ENCODE measurements around the gene TOR3A.
"Not testable (repeated sequence)": the region's sequence is repeated elsewhere in the genome, so short reads cannot be mapped to it uniquely, and the experiment has no call there.

Gene TOR3A

GRCh38 chr1:179115181-179115580 lies 33.3 kb downstream of the TOR3A start:
- DNase-seq, result no peak

DNA sequence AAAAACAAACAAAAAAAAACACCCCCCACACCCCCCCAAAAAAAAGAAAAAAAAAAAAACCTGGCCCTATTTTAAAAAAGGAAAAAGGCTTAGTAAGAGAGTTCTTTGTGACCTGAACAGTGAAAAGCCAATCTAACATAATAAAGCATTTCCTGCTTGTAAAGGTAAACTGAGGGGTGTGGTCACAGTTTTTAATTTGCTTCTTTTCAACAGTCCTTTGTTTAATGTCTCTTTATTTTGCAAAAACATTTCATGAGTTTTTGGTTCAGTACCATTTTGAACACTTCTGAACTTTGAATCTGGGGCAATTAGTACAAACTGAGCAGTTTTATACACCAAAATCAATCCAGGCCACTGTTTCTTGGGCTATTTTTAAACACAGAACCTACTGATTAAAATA lies 37.6 kb downstream of the TOR3A start:
- no peak for DNase-seq

DNA sequence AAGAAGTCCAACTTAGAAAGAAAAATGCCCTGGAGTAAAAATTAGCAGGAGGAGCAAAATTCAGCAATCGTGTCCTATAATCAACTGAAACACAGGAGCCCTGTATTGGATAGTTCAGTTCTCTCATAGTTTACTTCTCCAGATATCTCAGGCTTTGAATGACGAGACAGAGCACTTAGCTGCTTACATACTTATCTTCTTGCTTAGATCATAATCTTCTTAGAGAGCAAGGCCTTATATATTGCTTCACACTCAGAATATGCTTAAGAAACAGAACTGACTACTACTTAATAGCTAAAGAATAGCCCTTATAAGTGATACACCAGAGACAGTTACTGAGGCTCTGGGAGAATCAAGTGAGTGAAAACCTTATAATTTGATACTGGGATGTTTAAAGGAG lies 38.9 kb downstream of the TOR3A start:
- no peak for DNase-seq

DNA sequence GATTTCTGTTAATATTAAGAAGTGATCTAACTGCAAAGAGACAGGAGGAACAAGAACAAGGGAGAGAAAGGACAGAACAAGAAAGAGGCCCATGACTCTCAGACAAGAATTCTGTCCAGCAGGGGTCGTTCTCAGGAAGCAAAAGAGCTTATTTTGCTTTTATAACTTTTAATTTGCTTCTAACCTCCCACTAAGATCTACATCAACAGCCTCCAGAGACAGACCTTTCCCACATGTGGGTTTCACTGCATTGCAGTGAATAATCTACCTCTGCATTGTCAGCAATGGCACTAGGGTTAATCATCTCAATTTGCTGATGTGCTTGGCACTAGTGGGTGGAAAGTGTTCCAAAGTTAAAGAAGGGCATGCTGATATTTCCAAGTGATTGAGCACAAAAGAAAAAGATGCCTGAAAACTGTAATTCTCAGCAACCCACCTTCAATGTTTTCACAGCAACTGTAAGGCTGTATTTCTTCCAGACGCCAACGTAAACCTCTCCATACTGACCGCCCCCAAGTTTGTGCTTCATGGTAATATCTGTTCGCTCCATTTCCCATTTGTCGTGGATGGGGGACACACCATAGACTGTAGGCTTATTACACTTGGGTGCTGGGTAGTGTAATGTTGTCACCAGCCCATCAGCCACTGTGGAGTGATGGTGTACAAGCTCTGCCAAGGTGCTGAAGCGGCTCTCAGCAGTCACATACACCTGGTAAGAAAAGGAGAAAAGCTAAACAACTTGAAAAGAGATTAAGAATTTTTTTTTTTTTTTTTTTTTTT lies 39.5 kb downstream of the TOR3A start:
- DNase-seq, result peak; percentile 60

DNA sequence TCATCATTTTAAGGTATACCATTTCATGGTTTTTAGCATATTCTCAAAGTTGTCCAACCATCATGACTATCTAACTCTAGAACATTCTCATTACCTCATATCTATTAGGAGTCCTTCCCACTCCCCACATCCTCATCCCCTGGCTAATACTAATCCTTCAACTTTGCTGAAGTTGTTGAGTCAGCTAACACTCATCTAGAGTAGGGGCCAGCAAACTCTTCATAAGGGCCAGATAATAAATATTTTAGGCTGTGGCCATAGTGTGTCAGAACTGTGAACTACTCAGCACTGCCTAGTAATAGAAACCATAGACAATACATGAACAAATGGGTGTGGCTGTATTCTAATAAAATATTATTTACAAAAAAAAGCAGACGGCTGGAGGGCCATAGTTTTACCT lies 43.0 kb downstream of the TOR3A start:
- no peak for DNase-seq

DNA sequence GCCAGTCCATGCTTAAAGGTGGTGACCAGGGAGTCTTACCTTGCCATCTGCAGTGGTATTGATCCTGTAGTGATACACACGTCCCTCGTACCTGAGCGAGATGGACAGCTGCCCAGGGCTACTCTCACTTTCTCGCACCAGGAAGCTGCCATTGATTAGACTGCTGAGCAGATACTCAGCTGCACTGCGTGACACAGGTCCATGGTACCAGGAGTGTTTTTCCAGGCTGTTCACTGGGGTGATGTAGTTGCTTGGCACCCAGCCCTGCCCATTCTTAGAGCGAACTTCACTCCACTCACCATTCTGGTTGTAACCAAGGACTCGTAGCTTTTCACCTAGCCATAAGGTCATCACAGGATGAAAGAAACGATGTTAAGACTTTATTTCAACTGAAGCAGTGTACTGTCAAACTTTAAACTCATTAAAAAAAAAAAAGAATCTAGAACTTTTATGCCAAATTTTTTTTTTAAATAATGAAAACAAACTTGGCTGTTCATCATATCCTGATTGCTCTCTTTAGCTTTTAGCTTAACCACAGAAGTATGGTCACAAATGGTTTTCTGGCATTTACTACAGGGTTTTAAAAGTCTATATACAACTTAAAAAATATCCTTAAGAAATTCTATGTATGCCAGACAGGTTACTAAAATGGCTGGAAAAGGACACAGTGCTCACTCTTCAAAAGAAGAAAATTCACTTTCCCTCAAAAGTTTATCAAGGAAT lies 44.6 kb downstream of the TOR3A start:
- DNase-seq, result no peak

DNA sequence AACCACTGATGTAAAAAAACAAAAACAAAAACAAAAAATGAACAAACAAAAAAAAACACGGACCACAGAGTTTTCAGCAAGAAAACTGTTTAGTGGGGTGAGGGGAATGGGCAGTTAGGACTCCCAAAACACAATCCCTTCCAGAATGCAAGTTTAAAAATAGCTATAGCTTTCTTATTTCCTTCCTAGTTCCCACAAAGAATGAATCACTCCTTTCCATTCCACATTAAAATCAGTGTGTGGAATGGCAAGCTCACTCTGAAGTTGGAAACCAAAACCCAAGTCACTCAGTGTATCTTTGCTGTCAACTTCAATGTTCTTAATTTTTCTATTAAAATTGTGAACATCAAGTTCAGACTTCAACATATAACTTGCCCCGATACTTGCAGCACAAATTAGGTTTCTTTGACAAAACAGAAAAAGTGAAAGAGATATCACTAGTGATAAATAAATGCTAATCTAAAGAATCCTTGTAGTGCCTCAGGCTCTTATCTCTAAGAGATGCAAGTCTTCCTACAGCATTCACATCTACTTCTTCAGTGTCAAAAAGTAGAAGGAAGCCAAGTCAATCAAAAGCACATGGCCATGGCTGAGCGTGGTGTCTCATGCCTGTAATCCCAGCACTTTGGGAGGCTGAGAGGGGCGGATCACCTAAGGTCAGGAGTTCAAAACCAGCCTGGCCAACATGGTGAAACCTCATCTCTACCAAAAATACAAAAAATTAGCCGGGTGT lies 45.5 kb downstream of the TOR3A start:
- DNase-seq, result no peak

DNA sequence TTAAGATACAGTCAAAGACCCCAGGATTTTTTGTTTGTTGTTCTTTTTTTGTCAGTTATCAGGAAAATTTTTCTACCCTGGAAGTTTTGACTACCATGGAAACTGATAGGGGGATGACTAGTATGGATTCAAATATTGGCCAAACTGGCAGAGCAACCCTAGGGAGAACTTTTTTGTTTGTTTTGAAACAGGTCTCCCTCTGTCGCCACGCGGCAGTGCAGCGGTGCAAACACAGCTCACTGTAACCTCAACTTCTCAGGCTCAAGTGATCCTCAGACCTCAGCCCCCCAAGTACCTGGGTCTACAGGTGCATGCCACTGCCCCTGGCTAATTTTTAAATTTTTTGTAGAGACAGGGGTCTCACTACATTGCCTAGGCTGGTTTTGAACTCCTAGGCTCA lies 46.6 kb downstream of the TOR3A start:
- no peak for DNase-seq

GRCh38 chr1:179129702-179130473 lies 48.0 kb downstream of the TOR3A start:
- DNase-seq, result peak; percentile 7

DNA sequence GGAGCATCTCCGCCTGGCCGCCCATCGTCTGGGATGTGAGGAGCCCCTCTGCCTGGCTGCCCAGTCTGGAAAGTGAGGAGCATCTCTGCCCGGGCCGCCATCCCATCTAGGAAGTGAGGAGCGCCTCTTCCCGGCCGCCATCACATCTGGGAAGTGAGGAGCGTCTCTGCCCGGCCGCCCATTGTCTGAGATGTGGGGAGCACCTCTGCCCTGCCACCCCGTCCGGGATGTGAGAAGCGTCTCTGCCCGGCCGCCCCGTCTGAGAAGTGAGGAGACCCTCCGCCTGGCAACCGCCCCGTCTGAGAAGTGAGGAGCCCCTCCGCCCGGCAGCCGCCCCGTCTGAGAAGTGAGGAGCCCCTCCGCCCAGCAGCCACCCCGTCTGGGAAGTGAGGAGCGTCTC lies 53.3 kb downstream of the TOR3A start:
- DNase-seq, result not testable (repeated sequence)

- not testable (repeated sequence) for DNase-seq
Observed at GRCh38 chr1:179135707-179136106, 53.8 kb downstream of the TOR3A start.

DNA sequence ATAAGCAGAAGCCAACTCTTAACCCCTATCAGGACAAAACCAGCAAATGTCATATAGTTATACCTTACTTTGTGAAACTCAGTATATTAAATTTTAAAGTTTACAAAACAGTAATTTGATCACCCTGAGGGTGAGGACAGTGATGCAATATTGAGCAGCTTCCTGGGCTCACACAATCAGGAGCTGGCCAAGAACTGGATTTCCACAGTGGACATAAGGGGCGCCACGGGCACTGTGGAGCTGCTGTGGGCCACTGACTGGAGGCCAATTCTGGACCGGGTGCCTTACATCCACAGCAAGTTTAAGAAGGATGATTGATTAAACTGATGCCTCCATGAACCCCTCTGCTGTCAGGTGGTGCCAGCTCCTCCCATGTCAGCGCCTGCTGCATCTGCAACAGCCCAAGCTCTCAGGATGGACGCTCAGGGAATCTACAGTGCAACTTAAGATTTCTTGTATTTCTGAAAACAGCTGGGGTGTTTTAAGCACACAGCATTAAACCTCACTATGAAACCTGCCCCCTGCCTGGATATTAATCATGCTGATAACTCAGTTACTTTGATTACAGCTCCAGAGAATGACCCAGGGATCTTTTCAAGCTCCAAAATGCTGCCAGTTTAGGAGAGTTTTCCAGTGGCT lies 55.9 kb downstream of the TOR3A start:
- DNase-seq, result no peak

GRCh38 chr1:179138755-179139154 lies 56.9 kb downstream of the TOR3A start:
- not testable (repeated sequence) for DNase-seq

GRCh38 chr1:179141592-179142251 lies 59.9 kb downstream of the TOR3A start:
- DNase-seq, result no peak

DNA sequence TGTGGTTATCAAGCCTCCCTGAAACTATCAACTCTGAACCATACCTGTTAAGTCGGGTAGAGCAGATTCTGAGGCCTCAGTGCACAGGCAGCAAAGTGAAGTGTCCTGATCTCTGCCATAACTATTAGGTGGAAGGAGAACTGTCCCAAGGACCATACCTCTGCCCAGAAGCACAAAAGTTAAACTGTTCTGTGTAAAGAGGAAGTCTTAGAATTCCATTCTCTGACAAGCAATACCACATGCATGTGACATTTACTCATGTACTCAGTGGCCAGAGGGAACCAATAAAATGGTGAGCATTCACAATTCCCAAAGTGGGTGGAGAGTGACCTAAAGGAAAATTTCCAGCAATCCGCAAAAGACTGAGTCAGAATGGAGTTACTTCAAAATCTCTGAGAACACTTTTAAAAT lies 61.0 kb downstream of the TOR3A start:
- no peak for DNase-seq

GRCh38 chr1:179143322-179143721 lies 61.5 kb downstream of the TOR3A start:
- DNase-seq, result no peak

DNA sequence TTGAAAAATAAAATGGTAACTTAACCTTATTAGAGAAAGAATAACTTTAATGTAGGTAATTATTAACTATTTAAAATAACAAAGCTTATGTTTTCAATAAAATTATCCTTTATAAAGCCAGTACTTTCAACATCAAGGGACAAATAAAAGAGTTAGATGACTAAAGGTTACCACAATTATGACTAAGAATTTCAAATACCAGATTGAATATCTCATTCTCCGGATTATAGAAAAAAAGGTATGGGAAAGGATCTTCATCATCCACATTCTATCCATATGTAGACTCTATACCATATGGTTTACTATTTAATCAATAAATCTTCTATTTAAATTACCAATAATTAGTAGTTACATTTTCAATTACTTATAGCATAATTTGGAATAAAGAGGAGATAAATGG lies 62.8 kb downstream of the TOR3A start:
- DNase-seq, result no peak

DNA sequence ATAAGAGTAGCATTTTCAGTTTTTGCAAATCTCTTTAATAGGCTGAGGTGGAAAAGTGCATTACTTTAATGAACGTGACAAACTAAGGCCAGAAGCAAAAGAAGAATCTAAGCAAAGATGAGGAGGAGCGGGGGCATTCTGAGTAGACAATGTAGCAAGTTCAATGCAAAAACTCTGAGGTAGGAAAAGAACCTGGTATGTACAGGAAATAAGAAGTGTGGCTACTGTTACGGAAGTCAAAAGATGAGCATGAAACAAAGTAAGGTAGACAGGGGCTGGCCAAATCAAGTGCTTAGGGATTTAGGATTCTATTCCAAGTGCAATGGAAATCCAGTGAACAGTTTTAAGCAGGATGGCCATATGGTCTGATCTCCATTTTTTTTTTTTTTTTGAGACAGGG lies 63.7 kb downstream of the TOR3A start:
- DNase-seq, result no peak
